GM19438 (cell line): ENCODE data around the gene OCA2.

Experiments used
- ATAC-seq: cut with Tn5 transposase; IDR thresholded peaks from one replicate; pipeline ENCODE4 v1.9.1; 2021; ENCODE audit warnings: low read depth; ENCODE audit not compliant: unreplicated experiment

Gene OCA2

DNA sequence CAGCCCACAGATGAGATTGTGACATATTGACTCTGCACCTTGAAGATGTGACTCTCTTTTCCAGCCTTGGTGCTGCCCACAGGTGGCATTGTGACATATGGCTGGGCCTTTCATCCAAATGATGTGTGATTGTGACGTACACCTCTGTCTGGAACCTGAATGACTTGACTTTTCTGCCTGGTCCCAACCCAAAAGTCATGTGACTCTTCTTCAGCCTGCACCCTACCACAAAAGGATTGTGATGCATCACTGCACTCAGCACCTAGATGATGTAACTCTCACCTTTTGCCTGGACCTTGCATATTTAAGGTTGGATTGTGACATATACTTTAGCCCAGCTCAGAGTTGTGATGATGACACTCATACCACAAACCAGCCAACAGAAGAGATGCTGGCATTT is 204.5 kb downstream of the OCA2 start:
- no peak for ATAC-seq

DNA sequence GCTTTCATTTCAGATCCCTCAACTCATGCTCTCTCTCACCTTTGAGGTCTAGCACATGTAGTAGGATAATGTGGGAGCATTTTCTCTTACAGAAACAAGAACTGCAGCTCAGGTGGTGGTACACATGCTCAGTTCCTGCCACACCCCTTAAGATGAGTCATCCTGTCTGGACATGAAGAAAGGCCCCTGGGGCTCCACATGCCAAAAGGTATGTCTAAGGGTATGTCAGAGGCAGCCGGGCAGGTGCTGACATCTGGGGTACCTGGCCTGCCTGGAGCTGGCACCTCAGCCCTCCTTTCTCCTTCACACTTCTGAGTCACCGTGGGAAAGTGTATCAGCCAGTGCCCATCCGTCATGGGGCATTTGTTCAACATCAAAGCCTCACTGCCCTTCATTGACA is 209.9 kb downstream of the OCA2 start:
- ATAC-seq = no peak

DNA sequence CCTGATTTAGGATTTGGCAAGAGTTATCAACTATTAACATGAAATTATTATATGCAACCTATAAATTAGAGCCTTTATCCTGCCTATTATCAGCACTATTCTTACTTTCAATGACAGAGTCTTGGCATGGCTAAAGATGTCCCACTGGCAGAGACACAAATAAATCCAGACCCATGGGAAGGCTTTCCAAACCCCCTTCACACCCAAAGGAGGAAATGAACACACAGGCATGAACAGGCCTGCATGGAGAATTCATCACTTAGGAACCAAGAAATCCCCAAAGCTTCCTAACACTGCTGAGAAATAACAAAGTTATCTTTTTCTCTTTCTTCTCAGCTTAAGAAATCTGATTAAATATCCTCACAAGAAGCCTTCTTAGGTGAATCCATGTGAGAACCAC is 213.9 kb downstream of the OCA2 start:
- ATAC-seq = no peak

DNA sequence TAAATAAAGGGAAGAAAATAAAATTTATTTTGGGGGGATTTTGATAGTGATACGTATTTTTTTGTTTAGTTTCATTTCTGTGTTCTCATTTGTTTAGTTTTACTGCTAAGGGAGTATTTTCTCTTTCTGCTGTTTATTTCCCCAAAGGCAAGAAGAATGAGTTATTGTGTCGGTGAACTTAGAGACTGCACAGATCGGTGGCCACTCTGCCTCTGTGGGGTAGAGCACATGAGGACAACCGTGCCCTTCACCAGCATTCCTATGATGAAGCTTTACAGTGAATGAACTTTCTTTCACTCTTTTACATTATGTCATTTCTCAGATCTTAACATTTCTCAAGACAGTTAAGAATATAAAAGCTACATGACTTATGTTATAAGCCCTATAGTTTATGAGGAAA is 214.4 kb downstream of the OCA2 start:
- ATAC-seq = no peak

DNA sequence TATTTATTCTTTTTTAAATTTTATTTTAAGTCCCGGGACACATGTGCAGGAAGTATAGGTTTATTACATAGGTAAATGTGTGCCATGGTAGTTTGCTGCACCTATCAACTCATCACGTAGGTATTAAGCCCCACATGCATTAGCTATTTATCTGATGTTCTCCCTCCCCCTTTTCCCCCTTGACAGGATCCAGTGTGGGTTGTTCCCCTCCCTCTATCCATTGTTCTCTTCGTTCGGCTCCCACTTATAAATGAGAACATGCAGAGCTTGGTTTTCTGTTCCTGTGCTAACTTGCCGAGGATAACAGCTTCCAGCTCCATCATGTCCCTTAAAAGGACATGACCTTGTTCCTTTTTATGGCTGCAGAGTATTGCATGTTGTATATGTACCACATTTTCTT is 220.3 kb downstream of the OCA2 start:
- ATAC-seq = no peak

DNA sequence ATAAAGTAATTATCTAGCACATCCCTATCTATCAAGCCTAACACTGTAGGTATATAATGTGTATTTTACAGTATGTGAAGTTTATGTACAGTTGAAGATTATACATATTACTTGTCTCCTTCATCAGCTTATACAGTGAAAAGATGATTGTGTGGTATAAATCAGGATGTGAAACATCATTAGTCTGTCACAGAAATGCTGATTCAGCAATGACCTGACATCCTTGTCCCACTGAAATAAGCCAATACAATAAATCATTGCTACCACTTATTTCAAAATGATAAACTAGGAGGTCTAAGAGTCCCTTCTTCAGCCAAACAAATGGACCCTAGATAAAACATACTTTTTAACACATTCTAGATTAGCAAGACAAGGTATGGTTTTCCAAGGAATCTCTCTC is 225.3 kb downstream of the OCA2 start:
- ATAC-seq = no peak

DNA sequence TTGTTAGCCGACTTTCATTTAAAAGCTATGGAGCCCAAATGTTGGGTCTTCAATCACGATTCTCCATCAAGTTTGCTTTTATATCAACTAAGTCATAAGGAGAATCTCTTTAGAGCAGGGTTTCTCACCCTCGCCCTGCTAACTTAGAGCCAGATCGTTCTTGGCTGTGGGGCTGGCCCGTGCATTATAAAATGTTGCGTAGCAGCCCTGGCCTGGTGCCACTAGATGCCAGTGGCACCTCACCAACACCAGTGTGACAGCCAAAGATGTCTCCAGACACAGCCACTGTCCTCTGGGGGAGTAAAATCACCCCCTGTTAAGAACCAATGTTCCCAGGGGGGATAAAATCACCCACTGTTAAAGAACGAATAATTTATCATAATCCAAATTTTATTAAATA is 226.1 kb downstream of the OCA2 start:
- ATAC-seq = no peak

DNA sequence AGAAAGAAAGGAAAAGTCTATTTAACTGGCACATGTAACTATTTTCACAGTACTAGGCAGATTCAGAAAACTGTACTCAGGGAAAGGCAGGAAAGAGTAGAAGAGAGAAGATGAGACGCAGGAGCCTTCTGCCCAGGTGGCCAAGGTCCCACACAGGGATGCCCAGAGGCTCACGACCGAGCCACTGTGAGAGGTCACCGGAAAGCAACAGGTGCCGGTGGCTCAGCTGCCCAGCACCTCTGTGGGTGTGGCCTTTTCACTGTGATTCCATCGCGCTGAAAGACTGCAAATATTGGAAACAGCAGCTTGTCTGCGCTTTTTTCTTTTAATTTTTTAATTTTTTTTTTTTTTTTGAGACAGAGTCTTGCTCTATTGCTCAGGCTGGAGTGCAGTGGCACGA is 226.8 kb downstream of the OCA2 start:
- ATAC-seq = no peak

DNA sequence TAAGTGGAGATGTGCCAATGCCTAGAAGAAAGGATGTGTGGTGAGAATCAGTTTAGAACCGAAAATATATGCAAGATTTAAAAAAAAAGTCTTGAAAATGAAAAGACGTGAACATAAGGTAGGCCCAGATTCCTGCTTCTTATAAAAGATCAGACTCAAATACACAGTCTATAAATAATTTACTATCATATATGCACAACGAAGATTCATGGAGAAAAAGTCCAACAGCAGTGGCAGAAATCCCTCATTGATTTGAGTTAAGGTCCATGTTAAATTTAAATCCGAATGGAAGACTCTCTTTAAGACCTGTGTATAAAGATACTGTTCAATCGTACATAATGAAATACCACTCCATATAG is 227.2 kb downstream of the OCA2 start:
- no peak for ATAC-seq

DNA sequence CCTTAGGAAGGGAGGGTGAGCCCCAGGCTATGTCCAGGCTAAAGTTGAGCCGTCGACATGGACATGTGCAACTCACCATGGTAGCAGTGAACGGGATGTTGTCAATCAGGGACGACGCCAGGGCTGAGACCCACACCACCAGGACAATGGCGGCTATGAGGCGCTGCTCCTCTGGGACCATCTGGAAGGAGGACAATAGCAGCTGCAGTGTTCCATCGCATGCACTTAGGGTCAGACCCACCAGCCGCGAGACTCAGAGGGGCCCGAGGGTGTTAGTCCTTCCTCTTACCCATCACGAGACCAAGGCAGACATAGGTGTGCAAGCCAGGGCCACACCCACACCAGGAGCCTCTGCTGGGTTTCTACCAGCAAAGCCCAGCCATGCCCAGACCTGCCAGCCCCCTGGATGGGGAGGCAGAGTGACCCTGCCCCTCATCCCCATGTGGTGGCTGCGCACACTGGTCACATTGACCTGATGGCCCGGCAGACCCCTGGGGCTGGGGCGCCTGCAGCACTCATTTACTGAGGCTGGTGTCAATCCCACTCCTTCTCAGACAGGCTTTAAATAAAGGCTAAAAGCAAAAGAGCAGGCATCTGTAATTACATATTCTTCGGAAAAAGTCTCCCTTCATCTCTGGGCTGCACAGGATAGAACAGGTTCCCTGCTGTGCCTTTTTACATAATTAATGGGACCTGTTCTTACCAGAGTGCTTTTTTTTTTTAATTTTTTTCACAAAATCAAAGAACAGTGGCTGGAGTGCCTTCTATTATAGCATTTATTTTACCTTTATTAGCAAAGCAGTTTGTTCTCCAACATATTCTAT is 227.8 kb downstream of the OCA2 start:
- no peak for ATAC-seq

DNA sequence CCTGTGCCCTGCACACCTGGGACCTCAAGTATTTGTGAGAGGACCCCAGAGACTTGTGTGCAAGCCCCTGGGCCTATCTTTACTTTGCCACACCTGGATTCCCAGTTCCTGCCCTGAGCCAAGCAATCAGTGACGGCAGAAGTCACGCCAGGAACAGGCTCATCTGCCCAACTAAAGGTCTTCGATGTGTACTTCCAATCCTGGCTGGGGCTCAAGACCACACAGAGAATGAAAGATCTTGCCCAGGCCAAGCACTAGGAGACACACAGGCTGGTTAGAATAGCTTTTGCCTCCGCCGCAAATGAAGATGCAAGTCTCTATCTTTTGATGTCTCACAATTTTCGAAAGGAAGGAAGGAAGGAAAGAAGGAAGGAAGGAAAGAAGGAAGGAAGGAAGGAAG is 228.8 kb downstream of the OCA2 start:
- ATAC-seq = no peak

DNA sequence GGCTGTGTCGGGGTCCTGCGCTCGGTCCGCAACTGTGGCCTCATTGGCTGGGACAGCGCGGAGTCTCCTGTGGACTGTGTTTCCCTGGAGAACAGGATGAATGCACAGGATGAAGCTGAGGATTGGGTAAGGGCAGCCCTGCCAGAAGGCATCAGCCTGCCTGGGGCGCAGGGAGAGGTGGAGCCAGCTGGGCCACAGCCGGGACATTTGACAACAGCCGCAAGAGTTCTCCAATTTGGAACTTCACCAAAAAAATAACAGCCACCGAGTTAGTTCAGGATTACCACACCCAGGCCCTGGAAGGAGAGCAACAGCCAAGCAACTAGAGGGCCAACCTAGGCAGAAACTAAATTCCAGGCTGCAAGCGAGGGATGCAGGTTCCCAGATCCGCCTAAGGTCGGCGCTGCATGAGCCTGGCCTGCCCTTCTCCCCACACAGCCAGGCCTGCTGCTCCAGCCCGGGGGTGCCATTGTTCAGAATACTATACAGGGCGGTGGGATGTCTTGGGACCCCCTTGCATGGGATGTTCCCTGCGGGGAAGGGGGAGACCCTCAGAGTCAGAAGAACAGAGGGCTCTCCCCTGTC is 229.3 kb downstream of the OCA2 start:
- ATAC-seq = no peak

DNA sequence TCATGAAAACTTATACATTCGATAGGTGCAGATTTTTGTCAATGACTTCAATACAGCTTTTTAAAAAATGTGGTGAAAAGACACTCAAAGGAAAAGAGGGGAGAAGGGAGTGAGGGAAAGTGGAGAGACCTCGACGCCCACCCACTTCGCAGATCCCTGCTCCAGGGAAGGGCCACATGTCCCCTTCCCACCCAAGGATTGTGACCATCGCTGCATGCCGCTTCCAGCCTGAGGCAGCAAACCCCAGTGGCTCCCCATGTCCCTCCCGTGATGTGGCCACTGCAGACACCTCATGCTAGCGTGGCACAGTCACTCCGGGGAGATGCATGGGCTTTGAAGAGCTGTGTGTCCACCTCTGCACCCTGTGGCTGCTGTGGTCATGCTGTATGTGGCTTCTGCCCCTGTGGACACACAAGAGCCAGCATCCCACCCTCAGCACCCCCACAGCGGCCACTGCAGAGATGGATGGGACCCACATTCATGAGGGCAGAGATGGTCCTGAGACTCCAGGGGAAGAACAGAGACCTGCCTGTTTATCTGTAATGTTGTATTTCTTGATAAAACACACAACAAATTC is 230.2 kb downstream of the OCA2 start:
- ATAC-seq = no peak

DNA sequence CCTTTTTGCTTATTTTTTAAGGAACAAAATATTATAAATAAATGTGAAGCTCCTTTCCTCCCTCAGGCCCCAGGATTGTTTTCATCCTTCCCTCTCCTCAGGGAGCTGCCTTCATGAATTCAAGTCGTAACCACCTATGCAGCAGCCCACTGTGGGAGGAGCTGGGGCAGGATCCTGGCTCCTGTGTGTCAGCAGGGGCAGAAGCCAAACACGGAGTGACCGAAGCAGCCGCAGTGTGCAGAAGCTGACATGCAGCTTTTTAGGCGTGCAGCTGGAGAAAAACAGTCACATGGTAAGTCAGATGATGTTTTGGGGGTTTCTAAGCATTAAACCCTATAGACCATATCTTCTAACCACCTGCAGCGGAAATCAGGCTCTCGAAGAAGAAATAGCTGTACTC is 231.3 kb downstream of the OCA2 start:
- no peak for ATAC-seq

DNA sequence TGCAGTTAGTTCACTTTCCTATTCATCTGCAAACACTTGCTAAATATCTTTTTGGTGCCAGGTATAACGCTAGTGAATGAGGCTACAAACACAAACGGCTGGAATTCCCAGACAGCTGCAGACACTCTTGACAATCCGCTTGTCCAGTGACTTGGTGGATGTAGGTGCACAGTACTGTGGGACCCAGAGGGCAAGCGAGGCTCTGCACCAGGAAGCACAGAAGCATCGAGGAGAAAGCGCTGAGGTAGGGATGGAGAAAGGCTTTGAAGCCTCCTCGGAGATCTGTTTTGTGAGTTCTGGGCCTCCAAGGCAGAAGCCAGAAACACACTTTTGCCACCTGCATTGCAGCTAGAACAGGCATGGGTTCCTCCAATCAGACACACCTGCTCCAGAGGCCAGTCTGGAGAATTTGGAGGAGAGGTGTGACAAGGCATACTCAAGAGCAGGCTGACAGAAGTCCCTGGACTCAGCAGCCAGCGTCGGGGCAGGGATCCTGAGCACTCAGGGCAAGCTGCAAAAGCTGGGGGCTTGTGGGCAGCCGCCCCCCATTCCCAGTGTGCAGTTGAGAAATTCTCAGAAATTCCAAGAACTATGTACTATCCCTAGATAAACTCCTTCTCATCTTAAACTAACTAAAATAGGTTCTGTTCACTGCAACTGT is 232.5 kb downstream of the OCA2 start:
- ATAC-seq = no peak

DNA sequence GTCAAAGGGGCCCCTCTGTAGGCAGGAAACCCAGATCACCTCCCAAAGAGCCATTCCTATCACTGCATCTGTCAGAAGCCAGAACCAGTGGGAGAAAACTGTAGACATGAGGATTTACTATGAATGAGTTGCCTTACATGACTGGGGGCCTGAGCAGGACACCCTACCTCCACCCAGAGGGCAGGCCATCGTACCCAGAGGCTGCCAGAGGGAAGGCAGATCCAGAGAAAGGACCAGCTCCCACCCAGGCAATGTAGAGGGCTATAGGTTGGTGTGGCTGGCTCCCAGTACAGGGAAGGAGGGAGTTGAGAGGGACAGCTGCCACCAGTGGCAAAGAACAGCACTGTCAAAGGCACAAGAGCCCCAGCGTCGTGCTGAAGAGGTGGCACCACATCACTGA is 233.2 kb downstream of the OCA2 start:
- ATAC-seq = no peak

DNA sequence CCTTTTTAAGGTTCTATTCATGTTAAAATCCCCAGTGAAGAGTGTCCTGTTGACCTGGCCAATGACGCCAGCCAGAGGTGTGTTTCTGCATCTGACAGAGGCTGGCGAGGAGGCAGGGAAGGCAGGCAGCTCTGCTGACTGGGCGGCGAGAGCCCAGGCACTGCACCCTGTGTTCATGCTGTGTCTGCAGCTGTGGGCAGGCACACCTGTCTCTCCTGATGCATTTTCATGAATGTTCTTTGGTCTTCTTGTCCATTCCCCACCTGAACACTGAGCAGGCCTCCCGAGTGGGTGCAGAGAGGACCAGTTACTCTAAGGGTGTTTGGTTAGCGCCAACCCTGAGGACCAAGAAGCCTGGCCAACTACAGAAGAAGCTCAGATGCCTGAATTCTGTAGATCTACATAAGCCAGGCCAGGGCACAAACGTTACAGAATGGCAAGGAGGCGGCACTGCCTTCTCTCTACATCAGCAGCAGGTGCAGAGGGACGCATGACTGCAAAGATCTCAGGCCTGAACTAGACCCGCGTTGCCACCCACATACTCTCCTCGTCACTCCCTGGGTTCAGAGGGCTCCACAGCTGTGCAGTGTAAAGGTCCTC is 233.7 kb downstream of the OCA2 start:
- no peak for ATAC-seq

DNA sequence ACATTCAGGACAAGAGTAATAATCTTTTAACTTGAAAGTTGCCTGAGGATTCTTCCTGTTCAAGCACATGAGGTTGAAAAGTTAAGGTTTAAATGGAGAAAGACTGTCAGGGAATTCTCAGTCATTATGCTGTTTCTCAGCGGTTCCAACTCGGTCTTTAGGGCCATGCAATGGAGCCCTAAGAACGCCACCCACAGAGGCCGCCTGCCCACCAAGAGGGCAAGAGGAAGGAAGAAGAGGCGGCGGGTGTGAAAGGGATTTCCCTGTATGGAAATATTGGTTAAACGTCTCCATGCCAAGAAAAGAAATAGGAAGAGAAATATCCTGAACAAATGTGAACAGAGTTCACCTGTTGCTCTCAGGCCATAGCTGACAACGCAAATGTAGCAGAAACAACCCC is 234.4 kb downstream of the OCA2 start:
- no peak for ATAC-seq

DNA sequence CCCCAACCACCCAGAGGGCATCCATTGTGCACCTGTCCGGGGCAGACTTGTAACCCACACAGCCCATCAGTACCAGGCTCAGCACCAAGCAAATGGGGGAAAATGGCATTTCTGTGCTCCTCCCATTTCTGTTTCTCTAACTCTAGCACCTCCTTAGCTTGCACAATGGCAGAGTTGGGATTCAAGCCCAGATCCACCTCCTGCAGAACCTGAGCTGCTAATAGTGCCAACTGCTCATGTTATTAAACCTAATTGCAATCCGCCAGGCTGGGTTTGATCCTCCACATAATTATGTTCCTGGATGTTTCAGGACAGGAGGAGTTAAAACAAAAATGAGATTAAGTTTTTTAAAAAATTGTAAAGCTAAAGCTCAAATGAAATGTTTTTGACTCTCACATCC is 235.0 kb downstream of the OCA2 start:
- ATAC-seq = no peak

DNA sequence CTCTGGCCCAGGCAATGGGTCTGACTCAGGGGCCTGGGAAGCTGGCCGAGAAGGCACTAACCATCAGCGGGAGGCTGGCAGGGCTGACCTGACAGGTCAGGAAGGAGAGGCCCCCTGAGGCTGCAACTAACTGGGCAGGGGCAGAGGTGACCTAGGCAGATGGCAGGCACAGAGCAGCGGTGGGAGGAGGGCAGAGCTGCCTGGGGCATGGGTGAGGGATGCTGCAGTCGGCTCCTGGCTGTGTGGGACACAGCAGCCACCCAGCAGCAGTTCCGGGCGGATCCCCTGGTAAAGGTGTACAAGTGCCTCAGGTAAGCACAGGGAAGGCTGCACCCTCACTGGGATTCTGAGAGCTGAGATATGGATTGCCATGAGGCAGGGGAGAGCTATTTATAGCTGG is 236.1 kb downstream of the OCA2 start:
- no peak for ATAC-seq

DNA sequence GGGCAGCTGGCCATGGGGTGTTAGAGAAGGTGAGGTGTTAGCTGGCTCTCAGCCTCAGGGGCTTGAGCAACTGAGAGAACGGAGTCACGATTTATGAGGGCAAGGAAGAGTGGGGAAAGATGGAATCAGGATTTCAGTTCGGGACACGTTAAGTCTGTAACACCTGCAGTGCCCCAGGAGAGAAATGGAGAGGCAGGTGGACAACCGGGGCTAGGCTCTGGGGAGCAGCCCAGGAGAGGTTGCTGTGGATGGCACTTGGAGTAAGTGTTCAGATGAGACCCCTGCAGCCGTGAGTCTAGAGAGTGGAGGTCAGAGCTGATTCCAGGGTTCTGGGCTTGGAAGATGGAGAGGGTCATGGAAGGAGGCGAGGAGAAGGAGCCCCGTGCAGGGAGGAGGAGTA is 237.9 kb downstream of the OCA2 start:
- ATAC-seq = no peak
